Astrocyte (in vitro differentiated cells and primary cell): ENCODE results near the gene AOAH. TPM values are rescaled to one million over a fixed set of nuclear protein-coding genes. Genes with fewer than 3 reads are reported as not detected.

ENCODE experiments used
- DNase-seq: peaks from one replicate; pipeline ENCODE4 v3.0.0-alpha.2; 2010; ENCODE audit warnings: low read depth
- FAIRE-seq: peaks from 2 replicates; lab custom pipeline; 2011; peaks lifted over from hg19 to GRCh38; lab: Jason Lieb, UNC
- H2AFZ ChIP-seq: 2 replicates; pipeline ENCODE4 v1.6.0; 2012; ENCODE audit warnings: low read depth, low read length, inconsistent platforms
- H3K27ac ChIP-seq: 2 replicates; pipeline ENCODE4 v1.5.1; 2011; ENCODE audit warnings: low read depth, low read length, inconsistent platforms
- H3K27me3 ChIP-seq: 2 replicates; pipeline ENCODE4 v1.6.0; 2011; ENCODE audit warnings: low read length, inconsistent platforms; ENCODE audit not compliant: insufficient read depth
- H3K36me3 ChIP-seq: 2 replicates; pipeline ENCODE4 v1.5.1; 2011; ENCODE audit warnings: low read length, inconsistent platforms; ENCODE audit not compliant: insufficient read depth
- H3K4me1 ChIP-seq: 2 replicates; pipeline ENCODE4 v1.5.1; 2011; ENCODE audit warnings: low read length, inconsistent platforms; ENCODE audit not compliant: insufficient read depth
- H3K4me2 ChIP-seq: 2 replicates; pipeline ENCODE4 v1.6.0; 2012; ENCODE audit warnings: low read length, inconsistent platforms
- H3K4me3 ChIP-seq: 2 replicates; pipeline ENCODE4 v1.5.1; 2011; ENCODE audit warnings: low read depth, mild to moderate bottlenecking, low read length, inconsistent platforms; ENCODE audit not compliant: insufficient read depth
- H3K79me2 ChIP-seq: 2 replicates; pipeline ENCODE4 v1.6.0; 2012; ENCODE audit warnings: mild to moderate bottlenecking, low read length, inconsistent platforms; ENCODE audit not compliant: insufficient read depth
- H3K9ac ChIP-seq: 2 replicates; pipeline ENCODE4 v1.6.0; 2012; ENCODE audit warnings: mild to moderate bottlenecking, low read length, inconsistent platforms
- H3K9me3 ChIP-seq: 2 replicates; pipeline ENCODE4 v1.5.1; 2012; ENCODE audit warnings: low read depth, mild to moderate bottlenecking, low read length, inconsistent platforms; ENCODE audit not compliant: insufficient read depth
- H4K20me1 ChIP-seq: 2 replicates; pipeline ENCODE4 v1.6.0; 2012; ENCODE audit warnings: low read length, inconsistent platforms; ENCODE audit not compliant: insufficient read depth
- H3K27ac Mint-ChIP-seq: one replicate; pipeline ENCODE4 v1.8.0; 2021; ENCODE audit warnings: mild to moderate bottlenecking, mixed read lengths; ENCODE audit not compliant: unreplicated experiment
- H3K27me3 Mint-ChIP-seq: one replicate; pipeline ENCODE4 v1.8.0; 2021; ENCODE audit warnings: low read depth, mixed read lengths; ENCODE audit not compliant: unreplicated experiment
- H3K36me3 Mint-ChIP-seq: one replicate; pipeline ENCODE4 v1.8.0; 2021; ENCODE audit warnings: low read depth, mixed read lengths; ENCODE audit not compliant: unreplicated experiment
- H3K4me1 Mint-ChIP-seq: one replicate; pipeline ENCODE4 v1.8.0; 2021; ENCODE audit warnings: low read depth, mixed read lengths; ENCODE audit not compliant: unreplicated experiment
- H3K4me3 Mint-ChIP-seq: one replicate; pipeline ENCODE4 v1.8.0; 2021; ENCODE audit warnings: mild to moderate bottlenecking, moderate library complexity, mixed read lengths; ENCODE audit not compliant: unreplicated experiment
- H3K9me3 Mint-ChIP-seq: one replicate; pipeline ENCODE4 v1.8.0; 2021; ENCODE audit warnings: mild to moderate bottlenecking, mixed read lengths; ENCODE audit not compliant: unreplicated experiment
- EZH2 ChIP-seq: IDR thresholded peaks from 2 replicates; pipeline ENCODE4 v1.6.1; 2012; ENCODE audit warnings: mild to moderate bottlenecking, low read length, inconsistent platforms; ENCODE audit not compliant: insufficient read depth
- total RNA-seq: library from RNA; stranded (reverse); gene quantifications from 2 replicates; pipeline ENCODE4 v1.2.1, GENCODE V29; 2021
- TF ChIP-seq, protein P1 (sequence below): IDR thresholded peaks from 2 replicates; pipeline ENCODE4 v1.5.1; 2011; ENCODE audit warnings: low read depth, mild to moderate bottlenecking, inconsistent platforms, low read length, moderate library complexity; ENCODE audit not compliant: insufficient read depth

The AOAH gene
- total RNA-seq, 1 donor from 2014 or later, result not detected

DNA sequence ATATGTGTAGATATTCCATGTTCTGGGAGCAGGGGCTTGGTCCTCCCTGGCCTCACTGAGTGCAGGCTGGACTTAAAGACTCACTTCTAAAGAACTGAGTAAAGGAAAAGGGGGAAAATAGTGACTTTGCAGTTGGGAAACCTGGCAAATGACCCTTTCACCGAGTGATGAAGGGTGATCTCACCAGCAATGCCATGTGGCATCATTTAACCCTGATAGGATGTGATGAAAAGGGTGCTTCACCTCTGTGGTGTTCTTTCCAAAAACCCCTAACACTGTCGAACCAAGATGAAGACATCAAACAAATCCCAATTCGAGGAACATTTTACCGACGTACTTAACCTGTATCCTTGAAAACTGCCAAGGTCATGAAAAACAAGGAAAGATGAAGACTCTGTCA, 71.9 kb downstream of the AOAH start:
- no peaks in the 10 kb centered on the region for H3K27me3 ChIP-seq
- H3K36me3 Mint-ChIP-seq, result no peaks in the 10 kb centered on the region

DNA sequence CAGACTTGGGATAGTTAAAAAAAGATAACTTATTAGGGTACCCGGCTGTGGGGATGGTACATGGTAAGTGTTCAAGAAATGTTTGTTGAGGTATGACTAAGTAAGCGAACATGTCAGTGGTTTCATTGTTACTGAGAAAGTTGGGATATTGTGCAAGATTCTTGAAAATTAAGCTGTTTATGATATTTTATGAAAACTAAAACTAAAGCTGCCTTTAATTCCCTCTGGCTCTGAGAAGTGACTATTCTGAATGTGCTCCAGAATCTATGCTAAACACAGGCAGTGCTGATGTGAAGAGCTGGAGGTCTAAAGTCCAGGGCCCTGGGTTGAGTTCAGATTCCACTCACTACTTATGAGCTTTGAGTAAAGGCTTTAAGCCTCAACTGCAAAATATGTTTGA, 72.9 kb downstream of the AOAH start:
- Histone ChIP-seq H3K4me3 (no peak overlapping the region), H3K27ac (no peak overlapping the region), H2AFZ (no peak overlapping the region), H3K36me3 (no peaks in the 10 kb centered on the region), H3K4me2 (peak overlapping the region; percentile 30), H4K20me1 (no peaks in the 10 kb centered on the region), H3K27me3 (no peaks in the 10 kb centered on the region), H3K79me2 (no peaks in the 10 kb centered on the region), H3K9ac (no peak overlapping the region), H3K4me1 (peaks cover 11% of the 10 kb centered on the region), H3K9me3 (no peaks in the 10 kb centered on the region)
- no peak overlapping the region for H3K27ac Mint-ChIP-seq
- no peaks in the 10 kb centered on the region for H3K9me3 Mint-ChIP-seq
- no peaks in the 10 kb centered on the region for H3K36me3 Mint-ChIP-seq
- peaks cover 25% of the 10 kb centered on the region for H3K4me1 Mint-ChIP-seq
- no peak overlapping the region for H3K4me3 Mint-ChIP-seq
- FAIRE-seq (no peak), DNase-seq (peak; percentile 67)
- TF ChIP-seq, protein P1, sequence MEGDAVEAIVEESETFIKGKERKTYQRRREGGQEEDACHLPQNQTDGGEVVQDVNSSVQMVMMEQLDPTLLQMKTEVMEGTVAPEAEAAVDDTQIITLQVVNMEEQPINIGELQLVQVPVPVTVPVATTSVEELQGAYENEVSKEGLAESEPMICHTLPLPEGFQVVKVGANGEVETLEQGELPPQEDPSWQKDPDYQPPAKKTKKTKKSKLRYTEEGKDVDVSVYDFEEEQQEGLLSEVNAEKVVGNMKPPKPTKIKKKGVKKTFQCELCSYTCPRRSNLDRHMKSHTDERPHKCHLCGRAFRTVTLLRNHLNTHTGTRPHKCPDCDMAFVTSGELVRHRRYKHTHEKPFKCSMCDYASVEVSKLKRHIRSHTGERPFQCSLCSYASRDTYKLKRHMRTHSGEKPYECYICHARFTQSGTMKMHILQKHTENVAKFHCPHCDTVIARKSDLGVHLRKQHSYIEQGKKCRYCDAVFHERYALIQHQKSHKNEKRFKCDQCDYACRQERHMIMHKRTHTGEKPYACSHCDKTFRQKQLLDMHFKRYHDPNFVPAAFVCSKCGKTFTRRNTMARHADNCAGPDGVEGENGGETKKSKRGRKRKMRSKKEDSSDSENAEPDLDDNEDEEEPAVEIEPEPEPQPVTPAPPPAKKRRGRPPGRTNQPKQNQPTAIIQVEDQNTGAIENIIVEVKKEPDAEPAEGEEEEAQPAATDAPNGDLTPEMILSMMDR, result no peak
- no peak for TF ChIP-seq EZH2
- H3K27me3 Mint-ChIP-seq, result no peaks in the 10 kb centered on the region

More for the DNA sequence above, 71.9 kb downstream of the AOAH start:
- no peaks in the 10 kb centered on the region for H3K9me3 ChIP-seq
- H3K4me3 ChIP-seq, result no peak overlapping the region
- peaks cover 11% of the 10 kb centered on the region for H3K4me1 ChIP-seq
- H2AFZ ChIP-seq, result no peak overlapping the region
- H3K79me2 ChIP-seq, result no peaks in the 10 kb centered on the region
- H3K9ac ChIP-seq, result no peak overlapping the region
- H3K4me2 ChIP-seq, result no peak overlapping the region
- Mint-ChIP-seq H3K4me3 (no peak overlapping the region), H3K27ac (no peak overlapping the region), H3K9me3 (no peaks in the 10 kb centered on the region), H3K4me1 (peaks cover 25% of the 10 kb centered on the region), H3K27me3 (no peaks in the 10 kb centered on the region)
- DNase-seq (no peak), FAIRE-seq (no peak)
- no peak for TF ChIP-seq EZH2
- TF ChIP-seq, protein P1, result no peak
- no peaks in the 10 kb centered on the region for H3K36me3 ChIP-seq
- no peak overlapping the region for H3K27ac ChIP-seq
- H4K20me1 ChIP-seq, result no peaks in the 10 kb centered on the region

DNA sequence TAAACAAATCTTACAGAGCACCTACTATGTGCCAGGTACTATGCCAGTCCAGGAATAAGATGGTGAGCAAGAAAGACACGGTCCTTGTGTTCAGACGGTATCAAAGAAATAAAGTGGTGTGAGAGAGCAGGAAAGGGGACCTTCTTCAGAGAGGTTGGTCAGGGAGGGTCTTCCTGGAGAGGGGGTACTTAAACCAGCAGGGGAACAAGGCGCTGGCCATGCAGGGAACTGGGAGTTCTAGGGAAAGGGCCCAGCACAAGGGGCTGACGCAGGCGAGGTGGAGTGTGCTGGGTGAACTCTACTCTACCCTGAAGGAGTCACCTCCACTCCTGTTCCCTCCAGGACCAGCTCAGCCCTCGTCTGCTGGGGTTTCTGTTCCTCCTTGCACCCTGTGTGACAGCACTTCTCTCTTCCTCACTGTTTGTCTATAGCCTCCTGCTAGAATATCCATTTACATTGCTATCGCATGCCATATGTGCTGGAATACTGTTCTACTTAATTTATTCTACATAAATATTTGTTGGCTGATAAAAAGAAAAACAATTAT, 73.5 kb downstream of the AOAH start:
- Mint-ChIP-seq H3K4me3 (no peak overlapping the region), H3K27ac (no peak overlapping the region), H3K9me3 (no peaks in the 10 kb centered on the region), H3K4me1 (peaks cover 25% of the 10 kb centered on the region), H3K27me3 (no peaks in the 10 kb centered on the region), H3K36me3 (no peaks in the 10 kb centered on the region)
- FAIRE-seq, result no peak
- Histone ChIP-seq H3K4me2 (no peak overlapping the region), H2AFZ (no peak overlapping the region), H3K4me3 (no peak overlapping the region), H3K36me3 (no peaks in the 10 kb centered on the region), H3K4me1 (peaks cover 11% of the 10 kb centered on the region), H3K9me3 (no peaks in the 10 kb centered on the region), H4K20me1 (no peaks in the 10 kb centered on the region), H3K27ac (no peak overlapping the region), H3K9ac (no peak overlapping the region), H3K27me3 (no peaks in the 10 kb centered on the region), H3K79me2 (no peaks in the 10 kb centered on the region)
- TF ChIP-seq EZH2, result no peak
- TF ChIP-seq, protein P1, result no peak
- DNase-seq, result no peak
